Testis (tissue), 3 donors: ENCODE measurements around the gene COL9A1. TPM values are rescaled to one million over a fixed set of nuclear protein-coding genes. Genes with fewer than 3 reads are reported as not detected.
A peak's percentile ranks its signal among the peaks of the same experiment; 100 is the strongest.

Source experiments
- DNase-seq: peaks from one replicate; pipeline ENCODE4 v3.0.0-alpha.2; 2019
- H3K27ac ChIP-seq, 2 donors: fragments of 200-600 bp; sonication (generic); one replicate each; pipeline ENCODE4 v1.5.1; 2019
- H3K27me3 ChIP-seq: fragments of 200-600 bp; sonication (generic); one replicate; pipeline ENCODE4 v1.5.1; 2019
- H3K36me3 ChIP-seq: fragments of 200-600 bp; sonication (generic); one replicate; pipeline ENCODE4 v1.5.1; 2017; ENCODE audit warnings: low read depth; ENCODE audit errors: missing control alignments
- H3K4me1 ChIP-seq: fragments of 200-600 bp; sonication (generic); one replicate; pipeline ENCODE4 v1.5.1; 2019
- H3K4me3 ChIP-seq, 2 donors: fragments of 200-600 bp; sonication (generic); one replicate each; pipeline ENCODE4 v1.5.1; 2017 to 2019
- H3K9me3 ChIP-seq: fragments of 200-600 bp; sonication (generic); one replicate; pipeline ENCODE4 v1.5.1; 2017
- CTCF ChIP-seq, 3 experiments: fragments of 450-650 bp in 2 of 3; fragments of 200-600 bp in 1 of 3; sonication (generic) in 1 of 3; IDR thresholded peaks; one replicate each; pipeline ENCODE4 v1.5.1; 2016 to 2019; ENCODE audit warnings: antibody characterized with exemption in 3 of 3, mild to moderate bottlenecking in 2 of 3, moderate library complexity in 1 of 3
- POLR2A ChIP-seq: fragments of 450-650 bp; IDR thresholded peaks from one replicate; pipeline ENCODE4 v1.6.1; 2017; ENCODE audit warnings: antibody characterized with exemption, mild to moderate bottlenecking, moderate library complexity
- WGBS, 2 donors: methylation state at CpG; one replicate each; pipeline ENCODE4 v1.1.5; 2018; 5-methylcytosine and 5-hydroxymethylcytosine counted together
- intact Hi-C: fragments of 100-400 bp; cut with DNase I; formaldehyde crosslinking; loops from one replicate; pipeline ENCODE4 v1.15.1; 2023; ENCODE audit warnings: low total_unique reads
- polyA plus RNA-seq: library from polyadenylated mRNA; stranded (reverse); fragments of 350-450 nt; fragmentation: Illumina TruSeq; extraction: RNeasy Lipid Tissue Mini Kit (QIAGEN cat#74804); gene quantifications from one replicate; pipeline ENCODE4 v1.2.3, GENCODE V29; 2014; ENCODE audit warnings: low read depth, low replicate concordance; ENCODE audit not compliant: insufficient read depth
- total RNA-seq, 2 donors: library from RNA; depleted of rRNA; stranded (reverse); fragments of >200 nt; gene quantifications; one replicate each; pipeline ENCODE4 v1.2.3, GENCODE V29; 2016

Gene COL9A1
- total and polyA plus RNA-seq, 3 donors from 2014 or later, result 1.5 to 8.1 (median 1.8) TPM

GRCh38 chr6:70221025-70221714, 81.7 kb downstream of the COL9A1 start:
- Histone ChIP-seq H3K9me3 (no peaks in the 10 kb centered on the region), H3K4me1 (no peaks in the 10 kb centered on the region), H3K27ac (no peak overlapping the region), H3K36me3 (no peaks in the 10 kb centered on the region), H3K27me3 (no peaks in the 10 kb centered on the region), H3K4me3 (no peak overlapping the region)
- 31 to 34% methylated on average over 4 of the region's 4 CpGs for WGBS, 2 donors
- no peak for DNase-seq
- intact Hi-C loops, result no loop called here
- TF ChIP-seq CTCF (IDR thresholded peaks at IDR 0.05), result peak; percentile 40 to 90 (median 44)
- no peak for TF ChIP-seq POLR2A

- Histone ChIP-seq H3K36me3 (no peaks in the 10 kb centered on the region), H3K27ac (no peak overlapping the region), H3K4me3 (no peak overlapping the region), H3K4me1 (no peaks in the 10 kb centered on the region), H3K27me3 (no peaks in the 10 kb centered on the region), H3K9me3 (no peaks in the 10 kb centered on the region)
- no peak for TF ChIP-seq POLR2A
- no peak for TF ChIP-seq CTCF (IDR thresholded peaks at IDR 0.05)
- DNase-seq, result no peak
- WGBS, 2 donors, result 65 to 89% methylated on average over 1 of the region's 1 CpG
- intact Hi-C loops, result no loop called here
Measured at GRCh38 chr6:70219943-70220613, 82.8 kb downstream of the COL9A1 start.

GRCh38 chr6:70216767-70217166, 86.1 kb downstream of the COL9A1 start:
- Histone ChIP-seq H3K27me3 (no peaks in the 10 kb centered on the region), H3K36me3 (no peaks in the 10 kb centered on the region), H3K9me3 (no peaks in the 10 kb centered on the region), H3K4me1 (no peaks in the 10 kb centered on the region), H3K4me3 (no peak overlapping the region), H3K27ac (no peak overlapping the region)
- intact Hi-C loops, result no loop called here
- 86 to 88% methylated on average over 2 to 8 of the region's 8 CpGs for WGBS, 2 donors
- TF ChIP-seq POLR2A (no peak), CTCF (IDR thresholded peaks at IDR 0.05) (no peak)
- no peak for DNase-seq

- Histone ChIP-seq H3K27ac (no peak overlapping the region), H3K4me3 (no peak overlapping the region), H3K27me3 (no peaks in the 10 kb centered on the region), H3K9me3 (no peaks in the 10 kb centered on the region), H3K4me1 (no peaks in the 10 kb centered on the region), H3K36me3 (no peaks in the 10 kb centered on the region)
- intact Hi-C loops, result no loop called here
- WGBS, 2 donors, result 89 to 91% methylated on average over 4 of the region's 4 CpGs
- TF ChIP-seq CTCF (IDR thresholded peaks at IDR 0.05) (no peak), POLR2A (no peak)
- DNase-seq, result no peak
Measured at GRCh38 chr6:70215460-70216108, 87.3 kb downstream of the COL9A1 start.
